Body of pancreas (tissue), 4 donors: ENCODE results near the gene ZGPAT. TPM values are rescaled to one million over a fixed set of nuclear protein-coding genes. Genes with fewer than 3 reads are reported as not detected.

Experiments
- ATAC-seq: fragments of 150-250 bp; one replicate; pipeline ENCODE4 v1.9.1; 2016
- DNase-seq, 4 donors: peaks; one replicate each; pipeline ENCODE4 v3.0.0-alpha.2; 2019
- H3K27ac ChIP-seq, 4 donors: fragments of 200-600 bp; sonication (generic); 1 replicate in 3 of 4; 2 replicates in 1 of 4; pipeline versions ENCODE4 v1.5.1 to v1.6.1; 2016 to 2019; ENCODE audit warnings: mild to moderate bottlenecking in 1 of 4, mixed read lengths in 1 of 4, moderate library complexity in 1 of 4
- H3K27me3 ChIP-seq, 2 donors: fragments of 200-600 bp; sonication (generic); one replicate each; pipeline ENCODE4 v1.6.0; 2016; ENCODE audit warnings: mild to moderate bottlenecking in 1 of 2
- H3K36me3 ChIP-seq, 2 donors: fragments of 200-600 bp; sonication (generic); replicated peaks in 1 of 2; 2 replicates each; pipeline ENCODE4 v1.5.1; 2016; ENCODE audit warnings: low read depth in 2 of 2; ENCODE audit not compliant: insufficient read depth in 1 of 2
- H3K4me1 ChIP-seq: fragments of 200-600 bp; sonication (generic); one replicate; pipeline ENCODE4 v1.6.0; 2016
- H3K4me3 ChIP-seq, 2 donors: fragments of 200-600 bp; sonication (generic); 1 replicate in 1 of 2; 2 replicates in 1 of 2; pipeline ENCODE4 v1.5.1; 2016 to 2019
- H3K9me3 ChIP-seq, 3 donors: fragments of 200-600 bp; sonication (generic); 1 replicate in 2 of 3; 2 replicates in 1 of 3; pipeline ENCODE4 v1.5.1; 2016
- POLR2A ChIP-seq, 3 donors: fragments of 450-650 bp; IDR thresholded peaks; one replicate each; pipeline ENCODE4 v1.6.1; 2016; ENCODE audit warnings: antibody characterized with exemption in 3 of 3, mild to moderate bottlenecking in 2 of 3
- WGBS, 2 donors: methylation state at CpG; one replicate each; pipeline ENCODE4 v1.1.5; 2017; 5-methylcytosine and 5-hydroxymethylcytosine counted together
- intact Hi-C: fragments of 100-400 bp; cut with DNase I; formaldehyde crosslinking; loops from one replicate; pipeline ENCODE4 v1.15.1; 2023
- total RNA-seq, 2 donors: library from RNA; depleted of rRNA; stranded (reverse); fragments of >200 nt; gene quantifications; one replicate each; pipeline ENCODE4 v1.1.0, GENCODE V29; 2016
- TF ChIP-seq, protein P1 (sequence below), 7 experiments: fragments of 450-650 bp in 4 of 7; fragments of 200-600 bp in 3 of 7; sonication (generic) in 3 of 7; IDR thresholded peaks; one replicate each; pipeline ENCODE4 v1.5.1; 2016 to 2019; ENCODE audit warnings: antibody characterized with exemption in 7 of 7

The ZGPAT gene
- total RNA-seq, 2 donors from 2014 or later = 16.6 to 53.1 TPM

DNA sequence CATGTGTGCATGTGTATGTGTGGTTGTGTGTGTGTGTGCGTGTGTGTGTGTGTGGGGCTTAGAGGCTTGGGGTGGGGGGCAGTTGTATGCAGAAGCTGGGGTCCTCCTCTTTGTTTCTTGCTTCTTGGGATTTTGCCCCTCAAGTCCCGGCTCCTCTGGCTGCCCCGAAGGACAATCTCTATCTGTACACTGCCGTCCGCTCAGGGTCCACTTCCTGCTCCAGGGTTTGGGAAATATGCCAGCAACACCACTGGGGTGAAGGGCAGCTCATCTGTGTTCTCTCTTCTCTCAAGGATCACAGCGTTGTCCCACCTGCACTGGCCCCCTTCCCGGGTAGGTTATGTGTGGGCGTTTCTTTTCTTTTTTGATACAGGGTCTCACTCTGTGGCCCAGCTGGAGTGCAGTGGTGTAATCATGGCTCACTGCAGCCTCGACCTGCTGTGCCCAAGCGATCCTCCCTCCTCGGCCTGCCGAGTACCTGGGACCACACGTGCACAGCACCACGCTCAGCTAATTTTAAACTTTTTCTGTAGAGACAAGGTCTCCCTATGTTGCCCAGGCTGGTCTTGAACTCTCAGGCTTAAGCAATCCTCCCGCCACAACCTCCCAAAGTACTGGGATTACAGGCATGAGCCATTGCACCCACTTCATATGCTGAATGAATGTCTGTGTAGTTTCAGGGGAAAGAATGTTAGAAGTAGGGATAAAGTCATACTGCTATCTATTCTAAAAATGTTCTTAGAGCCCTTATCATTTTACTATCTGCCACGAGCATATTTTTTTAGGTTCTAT is 57.4 kb downstream of the ZGPAT start:
- Histone ChIP-seq H3K36me3 (peaks cover 0 to 2% of the 10 kb centered on the region in 2 donors), H3K27ac (no peak overlapping the region), H3K27me3 (no peaks in the 10 kb centered on the region), H3K9me3 (no peaks in the 10 kb centered on the region), H3K4me3 (no peak overlapping the region), H3K4me1 (no peaks in the 10 kb centered on the region)
- DNase-seq = no peak
- 85 to 86% methylated on average over 15 to 16 of the region's 16 CpGs for WGBS, 2 donors
- ATAC-seq = no peak
- intact Hi-C loops = no loop called here
- no peak for TF ChIP-seq POLR2A (IDR thresholded peaks at IDR 0.05)
- TF ChIP-seq, protein P1, sequence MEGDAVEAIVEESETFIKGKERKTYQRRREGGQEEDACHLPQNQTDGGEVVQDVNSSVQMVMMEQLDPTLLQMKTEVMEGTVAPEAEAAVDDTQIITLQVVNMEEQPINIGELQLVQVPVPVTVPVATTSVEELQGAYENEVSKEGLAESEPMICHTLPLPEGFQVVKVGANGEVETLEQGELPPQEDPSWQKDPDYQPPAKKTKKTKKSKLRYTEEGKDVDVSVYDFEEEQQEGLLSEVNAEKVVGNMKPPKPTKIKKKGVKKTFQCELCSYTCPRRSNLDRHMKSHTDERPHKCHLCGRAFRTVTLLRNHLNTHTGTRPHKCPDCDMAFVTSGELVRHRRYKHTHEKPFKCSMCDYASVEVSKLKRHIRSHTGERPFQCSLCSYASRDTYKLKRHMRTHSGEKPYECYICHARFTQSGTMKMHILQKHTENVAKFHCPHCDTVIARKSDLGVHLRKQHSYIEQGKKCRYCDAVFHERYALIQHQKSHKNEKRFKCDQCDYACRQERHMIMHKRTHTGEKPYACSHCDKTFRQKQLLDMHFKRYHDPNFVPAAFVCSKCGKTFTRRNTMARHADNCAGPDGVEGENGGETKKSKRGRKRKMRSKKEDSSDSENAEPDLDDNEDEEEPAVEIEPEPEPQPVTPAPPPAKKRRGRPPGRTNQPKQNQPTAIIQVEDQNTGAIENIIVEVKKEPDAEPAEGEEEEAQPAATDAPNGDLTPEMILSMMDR (IDR thresholded peaks at IDR 0.05) = no peak

DNA sequence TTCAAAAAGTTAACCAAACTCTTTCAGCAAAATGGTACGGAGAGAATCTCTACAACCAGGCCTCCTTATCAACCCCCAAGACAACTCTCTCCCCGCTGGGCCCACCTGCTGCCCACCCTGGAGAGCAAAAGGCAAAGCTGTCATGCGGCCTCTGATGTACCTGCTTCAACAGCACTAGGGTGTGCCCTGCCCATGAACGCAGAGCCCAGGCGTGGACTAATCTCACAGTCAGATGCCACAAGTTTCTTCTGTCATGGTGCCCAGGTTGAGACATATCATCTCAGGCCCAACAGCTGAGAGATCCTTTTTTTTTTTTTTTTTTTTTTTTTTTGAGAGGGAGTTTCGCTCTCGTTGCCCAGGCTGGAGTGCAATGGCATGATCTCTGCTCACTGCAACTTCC is 58.1 kb downstream of the ZGPAT start:
- TF ChIP-seq, protein P1 (IDR thresholded peaks at IDR 0.05) = no peak
- no peak for TF ChIP-seq POLR2A (IDR thresholded peaks at IDR 0.05)
- H3K9me3 ChIP-seq = no peaks in the 10 kb centered on the region
- no peaks in the 10 kb centered on the region for H3K4me1 ChIP-seq
- no peaks in the 10 kb centered on the region for H3K27me3 ChIP-seq
- H3K27ac ChIP-seq = no peak overlapping the region
- intact Hi-C loops = no loop called here
- peaks cover 0 to 2% of the 10 kb centered on the region in 2 donors for H3K36me3 ChIP-seq
- H3K4me3 ChIP-seq = no peak overlapping the region
- DNase-seq (no peak), ATAC-seq (no peak)
- WGBS, 2 donors = 93 to 96% methylated on average over 7 of the region's 7 CpGs

DNA sequence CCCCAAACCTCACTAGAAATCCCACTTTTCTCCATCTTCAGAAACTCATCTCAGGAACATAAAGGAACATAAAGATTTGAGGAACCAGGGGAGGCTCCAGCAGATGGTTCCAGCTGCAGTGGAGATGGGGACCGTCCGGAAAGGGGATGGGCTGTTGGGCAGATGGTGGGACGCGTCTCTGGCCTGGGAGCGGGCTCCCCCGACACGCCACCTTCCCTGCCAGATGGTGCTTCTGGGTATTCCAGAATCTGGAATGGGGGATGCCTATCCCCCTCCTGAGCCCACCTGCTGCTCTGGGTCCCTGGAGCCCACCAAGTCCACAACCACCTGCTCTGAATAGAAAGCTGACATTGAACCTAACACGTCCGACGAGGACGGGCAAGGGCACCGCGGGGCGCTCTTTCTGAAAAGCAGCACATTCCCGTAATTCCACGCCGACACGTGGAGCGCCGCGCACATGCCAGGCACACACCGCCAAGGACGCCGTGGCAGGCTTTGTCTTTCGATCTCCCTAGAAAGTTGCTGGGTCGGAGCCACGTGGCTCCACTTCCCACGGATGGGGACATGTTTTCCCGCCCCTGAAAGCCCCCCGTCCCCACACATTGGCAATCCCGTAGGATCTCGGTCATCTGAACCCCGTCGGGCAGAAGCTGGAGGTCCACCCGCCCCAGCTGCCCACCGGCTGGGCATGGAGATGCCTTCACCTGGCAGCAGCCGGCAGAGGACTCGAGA is 59.0 kb downstream of the ZGPAT start:
- WGBS, 2 donors = 92 to 97% methylated on average over 31 to 38 of the region's 38 CpGs
- Histone ChIP-seq H3K27me3 (no peaks in the 10 kb centered on the region), H3K4me3 (no peak overlapping the region), H3K27ac (no peak overlapping the region), H3K9me3 (no peaks in the 10 kb centered on the region), H3K36me3 (peaks cover 0 to 2% of the 10 kb centered on the region in 2 donors), H3K4me1 (no peaks in the 10 kb centered on the region)
- TF ChIP-seq, protein P1 (IDR thresholded peaks at IDR 0.05) = no peak
- no peak for ATAC-seq
- DNase-seq = no peak
- intact Hi-C loops = no loop called here

DNA sequence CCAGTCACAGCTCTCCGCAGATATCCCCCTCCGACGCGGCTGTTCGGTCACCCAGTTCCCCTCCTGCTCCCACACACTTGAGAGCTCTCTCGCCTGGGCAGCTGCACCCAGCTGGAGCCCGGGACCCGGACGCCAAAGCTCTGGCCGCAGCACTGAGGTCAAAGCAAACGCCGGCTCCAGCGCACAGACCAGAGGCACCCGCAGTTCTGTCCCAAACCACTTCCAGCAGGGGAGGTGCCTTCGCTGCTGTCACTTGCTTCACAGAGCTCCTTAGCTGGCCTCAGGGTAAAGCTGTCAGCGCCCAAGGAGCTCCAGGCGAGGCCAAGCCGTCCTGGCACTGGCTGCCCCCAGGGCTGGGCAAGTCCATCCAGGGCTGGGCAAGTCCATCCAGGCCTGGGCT is 59.6 kb downstream of the ZGPAT start:
- DNase-seq = no peak
- WGBS, 2 donors = 84 to 90% methylated on average over 10 to 18 of the region's 18 CpGs
- no peaks in the 10 kb centered on the region for H3K27me3 ChIP-seq
- H3K9me3 ChIP-seq = no peaks in the 10 kb centered on the region
- H3K27ac ChIP-seq = no peak overlapping the region
- no peaks in the 10 kb centered on the region for H3K4me1 ChIP-seq
- H3K4me3 ChIP-seq = no peak overlapping the region
- intact Hi-C loops = no loop called here
- TF ChIP-seq, protein P1 (IDR thresholded peaks at IDR 0.05) = no peak
- peaks cover 0 to 2% of the 10 kb centered on the region in 2 donors for H3K36me3 ChIP-seq
- ATAC-seq = no peak
